H1 (cell line): Measurements from ENCODE around the gene GCFC2. TPM values are rescaled to one million over a fixed set of nuclear protein-coding genes. Genes with fewer than 3 reads are reported as not detected.

Source experiments
- CTCF ChIA-PET: fragments of 300-600 bp; sonication (Branson Sonifier 250); formaldehyde crosslinking; loops from one replicate; lab custom pipeline; 2021; ENCODE audit not compliant: partially characterized antibody; lab: Charles Lee
- POLR2A ChIA-PET: fragments of 300-600 bp; sonication (Branson Sonifier 250); formaldehyde crosslinking; loops from one replicate; lab custom pipeline; 2021; ENCODE audit warnings: inconsistent platforms; ENCODE audit not compliant: partially characterized antibody; lab: Charles Lee
- DNase-seq, 2 experiments: peaks; one replicate each; pipeline versions ENCODE4 v3.0.0 to v3.0.0-alpha.2; 2010 to 2022; ENCODE audit warnings: low spot score in 2 of 2, low read depth in 1 of 2, mixed read lengths in 1 of 2
- FAIRE-seq: peaks from 2 replicates; lab custom pipeline; 2011; peaks lifted over from hg19 to GRCh38; lab: Jason Lieb, UNC
- H2AFZ ChIP-seq: 2 replicates; pipeline ENCODE4 v1.8.1; 2012; ENCODE audit warnings: low read length, inconsistent platforms
- H2AK5ac ChIP-seq: 2 replicates; pipeline ENCODE4 v1.6.1; 2013; ENCODE audit warnings: low read depth, low read length
- H2BK120ac ChIP-seq: replicated peaks from 2 replicates; pipeline ENCODE3; 2013; ENCODE audit warnings: low read depth, low read length, inconsistent platforms
- H2BK12ac ChIP-seq: 2 replicates; pipeline ENCODE4 v1.6.1; 2013; ENCODE audit warnings: low read depth, low read length
- H2BK15ac ChIP-seq: 2 replicates; pipeline ENCODE4 v1.6.1; 2013; ENCODE audit warnings: low read length
- H2BK20ac ChIP-seq: 2 replicates; pipeline ENCODE4 v1.6.1; 2013; ENCODE audit warnings: low read length
- H2BK5ac ChIP-seq: 2 replicates; pipeline ENCODE4 v1.6.1; 2013; ENCODE audit warnings: low read depth, low read length
- H3K14ac ChIP-seq: 2 replicates; pipeline ENCODE4 v1.6.1; 2013; ENCODE audit warnings: inconsistent platforms; ENCODE audit not compliant: insufficient read length
- H3K18ac ChIP-seq: 2 replicates; pipeline ENCODE4 v1.6.1; 2013; ENCODE audit warnings: low read length; ENCODE audit errors: extremely low read depth
- H3K23ac ChIP-seq: 2 replicates; pipeline ENCODE4 v1.6.1; 2013; ENCODE audit warnings: inconsistent platforms; ENCODE audit not compliant: insufficient read length
- H3K23me2 ChIP-seq: 2 replicates; pipeline ENCODE4 v1.6.1; 2013; ENCODE audit warnings: low read depth, low read length
- H3K27ac ChIP-seq: 2 replicates; pipeline ENCODE4 v1.6.1; 2011; ENCODE audit warnings: low read depth, low read length, inconsistent platforms
- H3K27me3 ChIP-seq, 4 experiments: replicated peaks in 1 of 4; 1 replicate in 1 of 4; 2 replicates in 3 of 4; pipeline versions ENCODE4 v1.6.1 to v1.8.1; 2011 to 2013; ENCODE audit warnings: low read length in 3 of 4, mild to moderate bottlenecking in 3 of 4, inconsistent platforms in 2 of 4, mixed read lengths in 2 of 4, moderate library complexity in 1 of 4; ENCODE audit not compliant: control insufficient read depth in 3 of 4, insufficient read depth in 3 of 4; ENCODE audit errors: extremely low read depth in 1 of 4
- H3K36me3 ChIP-seq, 4 experiments: 2 replicates each; pipeline versions ENCODE4 v1.6.1 to v1.8.1; 2011 to 2013; ENCODE audit warnings: mild to moderate bottlenecking in 4 of 4, low read length in 3 of 4, moderate library complexity in 2 of 4, control low read depth in 1 of 4, inconsistent platforms in 1 of 4; ENCODE audit not compliant: insufficient read depth in 4 of 4, control insufficient read depth in 2 of 4
- H3K4ac ChIP-seq: replicated peaks from 2 replicates; pipeline ENCODE3; 2013; ENCODE audit warnings: low read length, low read depth, mixed read lengths, inconsistent platforms; ENCODE audit not compliant: insufficient read length
- H3K4me1 ChIP-seq, 4 experiments: replicated peaks in 1 of 4; 1 replicate in 1 of 4; 2 replicates in 3 of 4; pipeline versions ENCODE4 v1.6.1 to v1.8.1; 2011 to 2013; ENCODE audit warnings: low read length in 3 of 4, inconsistent platforms in 2 of 4, mixed read lengths in 1 of 4; ENCODE audit not compliant: insufficient read depth in 4 of 4, control insufficient read depth in 3 of 4
- H3K4me2 ChIP-seq, 2 experiments: 2 replicates each; pipeline versions ENCODE4 v1.6.1 to v1.8.1; 2011 to 2013; ENCODE audit warnings: low read depth in 2 of 2, low read length in 2 of 2, control low read depth in 1 of 2, inconsistent platforms in 1 of 2, mild to moderate bottlenecking in 1 of 2; ENCODE audit not compliant: insufficient read depth in 1 of 2
- H3K4me3 ChIP-seq, 4 experiments: fragments of 200-600, 300-600 bp in 1 of 4; sonication (generic), shearing (Covaris generic), sonication (Bioruptor Twin) in 1 of 4; 2 replicates each; pipeline versions ENCODE4 v1.5.1 to v1.8.1; 2011 to 2016; ENCODE audit warnings: low read length in 4 of 4, low read depth in 3 of 4, control low read depth in 2 of 4, inconsistent platforms in 2 of 4, mild to moderate bottlenecking in 2 of 4, mixed read lengths in 1 of 4, moderate library complexity in 1 of 4; ENCODE audit not compliant: insufficient read depth in 2 of 4; ENCODE audit errors: extremely low read depth in 1 of 4
- H3K56ac ChIP-seq: replicated peaks from 2 replicates; pipeline ENCODE3; 2013; ENCODE audit warnings: low read depth, mild to moderate bottlenecking, mixed read lengths, low read length, inconsistent platforms; ENCODE audit not compliant: insufficient read length
- H3K79me1 ChIP-seq: 2 replicates; pipeline ENCODE4 v1.6.1; 2013; ENCODE audit warnings: low read depth, low read length, control low read depth
- H3K79me2 ChIP-seq, 2 experiments: 2 replicates each; pipeline versions ENCODE4 v1.6.1 to v1.8.1; 2012 to 2013; ENCODE audit warnings: low read length in 2 of 2, mild to moderate bottlenecking in 2 of 2, inconsistent platforms in 1 of 2; ENCODE audit not compliant: insufficient read depth in 2 of 2, control insufficient read depth in 1 of 2
- H3K9ac ChIP-seq, 4 experiments: replicated peaks in 1 of 4; 1 replicate in 1 of 4; 2 replicates in 3 of 4; pipeline versions ENCODE4 v1.6.1 to v1.8.1; 2011 to 2013; ENCODE audit warnings: low read depth in 3 of 4, low read length in 3 of 4, control low read depth in 2 of 4, mild to moderate bottlenecking in 2 of 4, moderate library complexity in 2 of 4, inconsistent platforms in 1 of 4; ENCODE audit errors: extremely low read depth in 1 of 4
- H3K9me3 ChIP-seq, 2 experiments: 2 replicates each; pipeline versions ENCODE4 v1.6.1 to v1.8.1; 2012 to 2013; ENCODE audit warnings: mild to moderate bottlenecking in 2 of 2, moderate library complexity in 2 of 2, control low read depth in 1 of 2, inconsistent platforms in 1 of 2, low read depth in 1 of 2, low read length in 1 of 2, mixed read lengths in 1 of 2; ENCODE audit not compliant: insufficient read depth in 2 of 2
- H4K20me1 ChIP-seq, 2 experiments: replicated peaks in 1 of 2; 2 replicates each; pipeline versions ENCODE3 to v1.8.1; 2011 to 2013; ENCODE audit warnings: inconsistent platforms in 2 of 2, low read length in 2 of 2, mild to moderate bottlenecking in 1 of 2; ENCODE audit not compliant: insufficient read depth in 2 of 2, control insufficient read depth in 1 of 2
- H4K5ac ChIP-seq: 2 replicates; pipeline ENCODE4 v1.6.1; 2013; ENCODE audit warnings: low read length, low read depth, mixed read lengths, inconsistent platforms; ENCODE audit not compliant: insufficient read length
- H4K8ac ChIP-seq: 2 replicates; pipeline ENCODE4 v1.8.0; 2013; ENCODE audit warnings: mild to moderate bottlenecking, moderate library complexity, low read length, inconsistent platforms; ENCODE audit not compliant: insufficient read depth; ENCODE audit errors: extremely low read depth
- H4K91ac ChIP-seq: replicated peaks from 2 replicates; pipeline ENCODE3; 2013; ENCODE audit warnings: low read length, mixed read lengths, inconsistent platforms; ENCODE audit not compliant: insufficient read length
- BCL11A ChIP-seq, 2 experiments: IDR thresholded peaks; one replicate each; pipeline ENCODE4 v1.6.1; 2011; ENCODE audit warnings: low read depth in 2 of 2, low read length in 2 of 2, mild to moderate bottlenecking in 2 of 2
- BRCA1 ChIP-seq: IDR thresholded peaks from 2 replicates; pipeline ENCODE4 v1.6.1; 2012; ENCODE audit warnings: low read depth, low read length, improper control_type of control experiment
- CTBP2 ChIP-seq: IDR thresholded peaks from 2 replicates; pipeline ENCODE4 v1.7.0; 2011; ENCODE audit warnings: borderline replicate concordance, mild to moderate bottlenecking, moderate library complexity, mixed read lengths, low read length; ENCODE audit not compliant: insufficient read depth, insufficient read length
- EGR1 ChIP-seq: IDR thresholded peaks from 2 replicates; pipeline ENCODE4 v1.6.1; 2011; ENCODE audit warnings: low read depth, low read length, borderline replicate concordance
- PHF8 ChIP-seq: fragments of 200-600 bp; sonication (generic); conservative IDR thresholded peaks from 2 replicates; pipeline ENCODE4 v1.7.1; 2012; ENCODE audit warnings: low read depth, mild to moderate bottlenecking, inconsistent platforms, low read length, moderate library complexity
- POLR2A ChIP-seq, 2 experiments: IDR thresholded peaks; 1 replicate in 1 of 2; 2 replicates in 1 of 2; pipeline ENCODE4 v1.6.1; 2011; ENCODE audit warnings: low read depth in 2 of 2, low read length in 2 of 2, mild to moderate bottlenecking in 2 of 2; ENCODE audit errors: control extremely low read depth in 1 of 2
- SP1 ChIP-seq: IDR thresholded peaks from 2 replicates; pipeline ENCODE4 v1.6.1; 2011; ENCODE audit warnings: low read depth, low read length
- WGBS, 2 experiments: shearing (Covaris generic) in 1 of 2; methylation state at CpG; one replicate each; pipeline versions ENCODE4 v1.1.6 to v1.1.7; 2013 to 2015; ENCODE audit warnings: low lambda C conversion rate in 2 of 2, mixed read lengths in 2 of 2, inconsistent platforms in 1 of 2, low coverage in 1 of 2, missing lambda C conversion rate in 1 of 2; ENCODE audit not compliant: insufficient replicate concordance in 2 of 2, insufficient coverage in 1 of 2, insufficient read length in 1 of 2; ENCODE audit errors: extremely low coverage in 1 of 2, missing lambda C conversion rate in 1 of 2; 5-methylcytosine and 5-hydroxymethylcytosine counted together
- polyA plus RNA-seq, 7 experiments: library from polyadenylated mRNA; depleted of rRNA in 3 of 7; stranded (reverse) in 5 of 7; unstranded in 2 of 7; fragments of >200 nt in 5 of 7; fragments of 200-250 nt in 2 of 7; gene quantifications; 1 replicate in 5 of 7; 2 replicates in 1 of 7; 4 replicates in 1 of 7; pipeline versions ENCODE4 v1.2.1 to v1.2.3, GENCODE V29; 2011 to 2013; ENCODE audit warnings: missing spikeins in 2 of 7, mixed read lengths in 2 of 7
- total RNA-seq: library from RNA; stranded (reverse); fragmentation: NEBNext Ultra II Directional; extraction: Animal tissue kit (Norgen Biotek cat#: 25700); gene quantifications from 2 replicates; pipeline ENCODE4 v1.2.1, GENCODE V29; 2021

Gene GCFC2
- total and polyA plus RNA-seq, 2 of the 8 experiments (the other 6 are each of a cell fraction or from before 2014, with no cell fraction given): 5.6 to 19.1 TPM

DNA sequence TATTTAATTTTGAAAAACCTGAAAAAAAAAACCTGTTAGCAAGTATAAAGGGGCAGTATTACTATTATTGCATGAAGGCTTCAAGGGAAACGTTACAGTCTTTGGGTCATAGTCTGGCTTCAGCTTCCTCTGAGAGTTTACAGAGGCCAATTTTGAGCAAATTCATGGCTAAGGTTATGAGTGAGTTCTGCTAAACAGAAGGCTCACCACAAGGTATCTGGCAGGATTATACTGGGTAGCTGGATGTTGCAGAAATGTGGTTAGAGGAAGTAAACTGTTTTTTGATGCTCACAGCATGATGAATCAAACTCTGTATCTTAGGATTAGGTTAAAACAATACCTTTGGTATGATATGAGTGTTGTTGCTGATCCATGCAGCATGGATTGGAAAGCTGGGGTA is 54.9 kb downstream of the GCFC2 start:
- Histone ChIP-seq H3K4ac (no peak overlapping the region), H3K9ac (no peak overlapping the region), H2BK5ac (no peak overlapping the region), H3K27me3 (no peaks in the 10 kb centered on the region), H3K27ac (no peak overlapping the region), H2BK12ac (no peak overlapping the region), H3K36me3 (peaks cover 10 to 71% (median 34%) of the 10 kb centered on the region in 4 experiments; a peak in 7 of 8 replicates), H3K14ac (no peak overlapping the region), H3K9me3 (no peaks in the 10 kb centered on the region), H2BK15ac (no peak overlapping the region), H4K20me1 (peaks cover 0 to 5% of the 10 kb centered on the region in 2 experiments), H3K23me2 (no peaks in the 10 kb centered on the region), H3K79me1 (peaks cover 4% of the 10 kb centered on the region; the same call in 1 of the 2 replicates), H2BK120ac (no peak overlapping the region), H3K4me1 (peaks cover 0 to 4% (median 0%) of the 10 kb centered on the region in 4 experiments; a peak in 1 of 7 replicates), H3K79me2 (peaks cover 0 to 24% of the 10 kb centered on the region in 2 experiments; a peak in 2 of 4 replicates), H3K56ac (no peak overlapping the region), H3K18ac (no peak overlapping the region), H2AFZ (no peak overlapping the region), H2AK5ac (no peak overlapping the region), H3K4me3 (no peak overlapping the region), H4K5ac (no peak overlapping the region), H4K91ac (no peak overlapping the region), H3K23ac (no peak overlapping the region), H4K8ac (no peak overlapping the region), H2BK20ac (no peak overlapping the region), H3K4me2 (no peak overlapping the region)
- TF ChIP-seq BRCA1: no peak
- no peak for TF ChIP-seq PHF8
- TF ChIP-seq EGR1: no peak
- TF ChIP-seq SP1: no peak
- no peak for TF ChIP-seq BCL11A (IDR thresholded peaks at IDR 0.05; ENCODE audit: low read depth in 2 of 2, low read length in 2 of 2)
- TF ChIP-seq CTBP2: no peak
- no peak for TF ChIP-seq POLR2A (IDR thresholded peaks at IDR 0.05; ENCODE audit: control extremely low read depth in 1 of 2, low read depth in 2 of 2, low read length in 2 of 2)
- CTCF ChIA-PET: interaction anchor here (0.6 to 3.7 kb wide), 4 partner anchors 9 to 590 kb away, joined by 3 to 17 read pairs (median 4); partner anchors contain the start of gene MRPL19
- POLR2A ChIA-PET: interaction anchor here (0.7 to 2.2 kb wide), 3 partner anchors 9 to 630 kb away, joined by 3 to 11 read pairs (median 4); partner anchors contain the start of gene MRPL19
- DNase-seq (no peak), FAIRE-seq (no peak)
- 88% methylated on average over 1 of the region's 1 CpG; no CpG with 5 or more reads in 1 of the 2 experiments for WGBS, 2 experiments
